Measurements from ENCODE around the gene ARHGDIA. TPM values are rescaled to one million over a fixed set of nuclear protein-coding genes. Genes with fewer than 3 reads are reported as not detected.

Gene ARHGDIA
- total and polyA plus RNA-seq, 2 of the 8 experiments (the other 6 are each of a cell fraction or from before 2014, with no cell fraction given) = 62.4 to 217 TPM

- no peak for TF ChIP-seq CHD7 (IDR thresholded peaks at IDR 0.05; ENCODE audit: insufficient replicate concordance, low read length)
- TF ChIP-seq CHD2 (IDR thresholded peaks at IDR 0.05; ENCODE audit: low read length) = no peak
- TF ChIP-seq HDAC2 (IDR thresholded peaks at IDR 0.05; ENCODE audit: borderline replicate concordance in 1 of 2, low read depth in 2 of 2, low read length in 2 of 2) = no peak
- no peak for TF ChIP-seq POLR2AphosphoS5 (IDR thresholded peaks at IDR 0.05; ENCODE audit: low read depth, low read length)
- TF ChIP-seq SUZ12 (IDR thresholded peaks at IDR 0.05; ENCODE audit: low read length) = no peak
- no peak for TF ChIP-seq CBX8 (IDR thresholded peaks at IDR 0.05; ENCODE audit: borderline replicate concordance, low read depth, low read length)
- no peak for TF ChIP-seq RNF2 (IDR thresholded peaks at IDR 0.05; ENCODE audit: borderline replicate concordance, low read depth, low read length, missing control alignments, poor library complexity, severe bottlenecking)
- no peak for TF ChIP-seq CHD1 (IDR thresholded peaks at IDR 0.05; ENCODE audit: low read depth, low read length)
- TF ChIP-seq EZH2 (IDR thresholded peaks at IDR 0.05; ENCODE audit: low read depth, low read length, severe bottlenecking) = no peak
- no peak for TF ChIP-seq EGR1 (IDR thresholded peaks at IDR 0.05; ENCODE audit: borderline replicate concordance, low read depth, low read length)
- no peak for TF ChIP-seq E2F6 (IDR thresholded peaks at IDR 0.05)
Measured at GRCh38 chr17:81822312-81822637, 48.9 kb downstream of the ARHGDIA start (continued).
